H1 (cell line): Measurements from ENCODE around the gene LYVE1. TPM values are rescaled to one million over a fixed set of nuclear protein-coding genes. Genes with fewer than 3 reads are reported as not detected.

Experiments
- BCL11A ChIP-seq, 2 experiments: IDR thresholded peaks; one replicate each; pipeline ENCODE4 v1.6.1; 2011; ENCODE audit warnings: low read depth in 2 of 2, low read length in 2 of 2, mild to moderate bottlenecking in 2 of 2
- FOSL1 ChIP-seq: IDR thresholded peaks from 2 replicates; pipeline ENCODE4 v1.6.1; 2011; ENCODE audit warnings: mild to moderate bottlenecking, low read depth, low read length, moderate library complexity; ENCODE audit not compliant: insufficient read depth
- polyA plus RNA-seq, 7 experiments: library from polyadenylated mRNA; depleted of rRNA in 3 of 7; stranded (reverse) in 5 of 7; unstranded in 2 of 7; fragments of >200 nt in 5 of 7; fragments of 200-250 nt in 2 of 7; gene quantifications; 1 replicate in 5 of 7; 2 replicates in 1 of 7; 4 replicates in 1 of 7; pipeline versions ENCODE4 v1.2.1 to v1.2.3, GENCODE V29; 2011 to 2013; ENCODE audit warnings: missing spikeins in 2 of 7, mixed read lengths in 2 of 7
- total RNA-seq: library from RNA; stranded (reverse); fragmentation: NEBNext Ultra II Directional; extraction: Animal tissue kit (Norgen Biotek cat#: 25700); gene quantifications from 2 replicates; pipeline ENCODE4 v1.2.1, GENCODE V29; 2021
- TF ChIP-seq, protein P1 (sequence below): IDR thresholded peaks from 2 replicates; pipeline ENCODE4 v1.6.1; 2012; ENCODE audit warnings: inconsistent platforms

The LYVE1 gene
- total and polyA plus RNA-seq, 2 of the 8 experiments (the other 6 are each of a cell fraction or from before 2014, with no cell fraction given), result 0.09 TPM; not detected in 1

DNA sequence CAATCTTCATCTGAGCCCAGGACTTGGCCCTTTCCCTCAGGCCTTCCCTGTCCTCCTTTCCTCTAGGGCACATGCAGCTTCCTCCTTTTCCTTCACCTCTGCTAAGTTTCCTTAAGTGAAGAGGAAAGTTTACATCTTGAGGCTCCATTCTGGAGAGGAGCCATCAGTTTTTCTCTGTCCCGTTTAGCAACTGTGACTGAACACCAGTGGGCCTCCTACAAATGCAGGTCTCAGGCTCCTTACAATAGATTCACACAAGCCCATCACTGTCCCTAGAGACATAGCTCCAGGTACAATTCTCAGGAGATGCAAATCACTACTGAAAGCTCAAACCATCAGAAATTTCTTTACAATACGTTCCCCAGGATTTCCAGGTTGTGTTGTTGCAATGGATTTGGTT, 23.3 kb upstream of the LYVE1 start (continued):
- TF ChIP-seq, protein P1, sequence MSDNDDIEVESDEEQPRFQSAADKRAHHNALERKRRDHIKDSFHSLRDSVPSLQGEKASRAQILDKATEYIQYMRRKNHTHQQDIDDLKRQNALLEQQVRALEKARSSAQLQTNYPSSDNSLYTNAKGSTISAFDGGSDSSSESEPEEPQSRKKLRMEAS, result no peak
- TF ChIP-seq FOSL1 (no peak), BCL11A (IDR thresholded peaks at IDR 0.05; ENCODE audit: low read depth in 2 of 2, low read length in 2 of 2) (no peak)
